ENCODE measurements around the gene ZNF692.

GRCh38 chr1:248857201-248857600 is 1.7 kb downstream of the ZNF692 start:
- TF ChIP-seq CTCF (IDR thresholded peaks at IDR 0.05): no peak
- TF ChIP-seq USF2 (CRISPR knock-in tag; IDR thresholded peaks at IDR 0.05): no peak
- no peak for TF ChIP-seq CBFB (CRISPR knock-in tag; IDR thresholded peaks at IDR 0.05; ENCODE audit: low read depth)
- TF ChIP-seq ZNF263 (CRISPR knock-in tag; IDR thresholded peaks at IDR 0.05; ENCODE audit: low read depth): no peak
- no peak for TF ChIP-seq EMX1 (CRISPR knock-in tag; IDR thresholded peaks at IDR 0.05)
- TF ChIP-seq IRF1 (CRISPR knock-in tag; IDR thresholded peaks at IDR 0.05): no peak
- TF ChIP-seq ATF2 (CRISPR knock-in tag; IDR thresholded peaks at IDR 0.05; ENCODE audit: borderline replicate concordance, low read depth): no peak
- TF ChIP-seq ATF6 (CRISPR knock-in tag; IDR thresholded peaks at IDR 0.05): no peak
- TF ChIP-seq ZBTB43 (CRISPR knock-in tag; IDR thresholded peaks at IDR 0.05): no peak
- TF ChIP-seq JUN (CRISPR knock-in tag; IDR thresholded peaks at IDR 0.05): no peak
- TF ChIP-seq SP1 (CRISPR knock-in tag; conservative IDR thresholded peaks at IDR 0.05): no peak
